ENCODE results near the gene ANXA5. TPM values are rescaled to one million over a fixed set of nuclear protein-coding genes. Genes with fewer than 3 reads are reported as not detected.

ANXA5 gene
- total RNA-seq, 1 experiment from 2014 or later, result 231 TPM

GRCh38 chr4:121684561-121684960 is 12.2 kb downstream of the ANXA5 start:
- Histone ChIP-seq H3K23me2 (ENCODE audit: insufficient read length, low read depth, low read length, poor library complexity, severe bottlenecking) (no peaks in the 10 kb centered on the region), H3K56ac (ENCODE audit: insufficient read length, low read depth, low read length) (no peak overlapping the region), H2BK5ac (ENCODE audit: insufficient read length, low read length) (no peak overlapping the region), H3K79me1 (ENCODE audit: insufficient read depth, low read depth, low read length, poor library complexity, severe bottlenecking) (peaks cover 2% of the 10 kb centered on the region), H3K14ac (ENCODE audit: insufficient read depth, low read length) (no peak overlapping the region), H3K23ac (ENCODE audit: insufficient read length, low read depth, low read length) (no peak overlapping the region), H3K4ac (ENCODE audit: low read depth, low read length) (no peak overlapping the region), H4K91ac (ENCODE audit: insufficient read length, low read depth, low read length) (no peak overlapping the region), H3K9me3 (ENCODE audit: control insufficient read depth, low read depth, low read length) (no peaks in the 10 kb centered on the region), H2BK20ac (ENCODE audit: low read depth, low read length, poor library complexity, severe bottlenecking) (no peak overlapping the region), H3K4me1 (ENCODE audit: insufficient read depth, low read length) (peaks cover 2% of the 10 kb centered on the region), H3K9ac (ENCODE audit: extremely low read depth, insufficient read length, low read length) (no peak overlapping the region), H3K79me2 (ENCODE audit: insufficient read depth, low read length) (peaks cover 6% of the 10 kb centered on the region; the same call in 1 of the 2 replicates), H2AK5ac (ENCODE audit: insufficient read length, low read length) (no peak overlapping the region), H3K4me2 (ENCODE audit: insufficient read depth, insufficient read length, low read length) (no peak overlapping the region), H3K27me3 (ENCODE audit: insufficient read depth, low read length) (no peaks in the 10 kb centered on the region), H3T11ph (ENCODE audit: low read length) (no peak overlapping the region), H4K5ac (ENCODE audit: insufficient read length, low read depth, low read length) (no peak overlapping the region), H2AFZ (ENCODE audit: low read length) (no peak overlapping the region), H4K8ac (replicated peaks; ENCODE audit: insufficient read length, low read depth, low read length) (no peak overlapping the region), H4K20me1 (ENCODE audit: control insufficient read depth, insufficient read depth, insufficient read length) (no peaks in the 10 kb centered on the region), H3K18ac (ENCODE audit: insufficient read length, low read depth, low read length) (no peak overlapping the region), H2BK12ac (ENCODE audit: insufficient read length, low read depth, low read length) (no peak overlapping the region), H2BK120ac (ENCODE audit: low read depth, low read length, poor library complexity, severe bottlenecking) (no peak overlapping the region), H3K27ac (ENCODE audit: insufficient read length, low read depth, low read length) (no peak overlapping the region), H2BK15ac (ENCODE audit: low read depth, low read length) (no peak overlapping the region)
- H3K27ac Mint-ChIP-seq, result peak overlapping the region in 1 of 3 experiments; percentile 34; a peak in 1 of 7 replicates
- no peak for TF ChIP-seq CTCF (conservative IDR thresholded peaks at IDR 0.05)
- H3K9me3 Mint-ChIP-seq, result no peaks in the 10 kb centered on the region
- DNase-seq, result no peak
- no peaks in the 10 kb centered on the region for H3K27me3 Mint-ChIP-seq (ENCODE audit: low read depth)
- WGBS (ENCODE audit: extremely low coverage, insufficient read length, low lambda C conversion rate), result no CpG with 5 or more reads among the region's 8 CpGs
- no peak overlapping the region for H3K4me3 Mint-ChIP-seq
- peaks cover 8 to 48% (median 42%) of the 10 kb centered on the region in 3 experiments; a peak in 5 of 7 replicates for H3K36me3 Mint-ChIP-seq (ENCODE audit: insufficient read depth in 1 of 3, low read depth in 3 of 3)
- peaks cover 4 to 7% of the 10 kb centered on the region in 2 experiments; a peak in 3 of 4 replicates for H3K4me1 Mint-ChIP-seq
